Prostate gland (tissue), 2 donors: ENCODE data around the gene TBC1D24.

Experiments used
- CTCF ChIP-seq, 4 experiments: fragments of 200-600 bp in 2 of 4; fragments of 450-650 bp in 2 of 4; sonication (generic) in 2 of 4; IDR thresholded peaks; 1 replicate in 3 of 4; 2 replicates in 1 of 4; pipeline ENCODE4 v1.5.1; 2016 to 2019; ENCODE audit warnings: antibody characterized with exemption in 4 of 4, mild to moderate bottlenecking in 2 of 4, moderate library complexity in 2 of 4
- POLR2A ChIP-seq: fragments of 450-650 bp; IDR thresholded peaks from one replicate; pipeline ENCODE4 v1.6.1; 2016; ENCODE audit warnings: antibody characterized with exemption, mild to moderate bottlenecking

GRCh38 chr16:2472488-2472864 lies 2.5 kb upstream of the TBC1D24 start:
- TF ChIP-seq CTCF (IDR thresholded peaks at IDR 0.05): no peak
- TF ChIP-seq POLR2A: no peak
